Measurements from ENCODE around the gene GET4. TPM values are rescaled to one million over a fixed set of nuclear protein-coding genes. Genes with fewer than 3 reads are reported as not detected.

GET4 gene
- total RNA-seq, 1 experiment from 2014 or later: 130 TPM

- no peaks in the 10 kb centered on the region for H3K4me1 Mint-ChIP-seq (ENCODE audit: low read depth, unreplicated experiment)
- Histone ChIP-seq H3K27me3 (replicated peaks; ENCODE audit: control insufficient read depth, insufficient read depth, low read length) (no peaks in the 10 kb centered on the region), H3K4me3 (ENCODE audit: low read depth, low read length) (no peak overlapping the region), H3K4me1 (no peaks in the 10 kb centered on the region), H3K36me3 (ENCODE audit: control insufficient read depth, insufficient read depth, low read length) (no peaks in the 10 kb centered on the region; the same call in 1 of the 2 replicates), H3K9me3 (no peaks in the 10 kb centered on the region)
- H3K9me3 Mint-ChIP-seq (ENCODE audit: unreplicated experiment): no peaks in the 10 kb centered on the region
- DNase-seq: no peak
- H3K27me3 Mint-ChIP-seq (ENCODE audit: insufficient read depth, unreplicated experiment): no peaks in the 10 kb centered on the region
- TF ChIP-seq CTCF (IDR thresholded peaks at IDR 0.05; ENCODE audit: insufficient read depth in 1 of 2, low read depth in 1 of 2, low read length in 1 of 2, severe bottlenecking in 1 of 2, unreplicated experiment in 1 of 2): no peak
- H3K27ac Mint-ChIP-seq (ENCODE audit: unreplicated experiment): no peak overlapping the region
- intact Hi-C loops (cut with micrococcal nuclease; ENCODE audit: unreplicated experiment): loop anchor here (5.0 kb wide), 1 partner anchor 33 kb away; no protein-coding TSS in a partner anchor
- POLR2A ChIA-PET: no interaction called here
- no peak overlapping the region for H3K4me3 Mint-ChIP-seq (ENCODE audit: unreplicated experiment)
- CTCF ChIA-PET: no interaction called here
- peaks cover 18% of the 10 kb centered on the region for H3K36me3 Mint-ChIP-seq (ENCODE audit: insufficient read depth, unreplicated experiment)
- no TSS peak for BruUV-seq (replicated peaks)
These were observed 37.6 kb downstream of the GET4 start for GRCh38 chr7:913736-914520.

DNA sequence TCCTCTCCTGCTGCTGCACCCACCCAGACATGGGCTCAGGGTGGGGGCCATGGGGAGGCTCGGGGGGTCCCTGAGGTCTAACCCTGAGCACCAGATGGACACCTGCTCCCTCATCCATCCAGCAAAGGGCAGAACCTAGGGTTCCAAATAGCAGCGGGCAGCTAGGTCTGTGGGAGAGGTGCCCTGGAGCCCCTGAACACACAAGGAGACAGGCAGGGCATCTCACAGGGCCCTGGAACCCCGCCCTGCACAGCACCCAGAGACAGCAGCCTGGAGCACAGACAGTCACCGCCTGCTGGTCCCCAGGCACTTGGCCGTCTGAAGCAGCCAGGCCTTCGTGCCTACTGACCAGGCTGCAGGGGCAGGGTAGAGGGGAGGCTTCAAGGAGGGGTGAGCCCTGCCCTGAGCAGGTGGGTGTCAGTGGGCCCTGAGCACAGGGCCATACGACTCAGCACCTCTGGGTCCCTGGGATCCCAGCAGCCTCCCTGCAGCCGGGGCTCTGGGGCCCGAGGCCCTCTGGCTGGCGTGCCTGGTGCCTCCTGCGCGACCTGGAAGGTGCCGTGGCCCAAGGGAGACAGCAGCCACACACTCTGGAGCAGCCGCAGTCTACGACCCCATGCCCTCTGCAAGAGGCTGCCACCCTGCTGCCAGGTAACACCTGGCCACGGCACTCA is 38.3 kb downstream of the GET4 start:
- H3K27me3 Mint-ChIP-seq (ENCODE audit: insufficient read depth, unreplicated experiment): no peaks in the 10 kb centered on the region
- H3K9me3 Mint-ChIP-seq (ENCODE audit: unreplicated experiment): no peaks in the 10 kb centered on the region
- H3K27ac Mint-ChIP-seq (ENCODE audit: unreplicated experiment): no peak overlapping the region
- H3K36me3 ChIP-seq (ENCODE audit: control insufficient read depth, insufficient read depth, low read length): no peaks in the 10 kb centered on the region; the same call in 1 of the 2 replicates
- DNase-seq: no peak
- no peaks in the 10 kb centered on the region for H3K27me3 ChIP-seq (replicated peaks; ENCODE audit: control insufficient read depth, insufficient read depth, low read length)
- BruUV-seq (replicated peaks): no TSS peak
- H3K4me1 ChIP-seq: no peaks in the 10 kb centered on the region
- intact Hi-C loops (cut with micrococcal nuclease; ENCODE audit: unreplicated experiment): loop anchor here (5.0 kb wide), 1 partner anchor 33 kb away; no protein-coding TSS in a partner anchor
- H3K36me3 Mint-ChIP-seq (ENCODE audit: insufficient read depth, unreplicated experiment): peaks cover 24% of the 10 kb centered on the region
- no peak overlapping the region for H3K4me3 Mint-ChIP-seq (ENCODE audit: unreplicated experiment)
- TF ChIP-seq CTCF (IDR thresholded peaks at IDR 0.05; ENCODE audit: insufficient read depth in 1 of 2, low read depth in 1 of 2, low read length in 1 of 2, severe bottlenecking in 1 of 2, unreplicated experiment in 1 of 2): no peak
- ChIA-PET POLR2A (no interaction called here), CTCF (no interaction called here)
- no peak overlapping the region for H3K4me3 ChIP-seq (ENCODE audit: low read depth, low read length)
- H3K9me3 ChIP-seq: no peaks in the 10 kb centered on the region
- H3K4me1 Mint-ChIP-seq (ENCODE audit: low read depth, unreplicated experiment): peaks cover 6% of the 10 kb centered on the region

DNA sequence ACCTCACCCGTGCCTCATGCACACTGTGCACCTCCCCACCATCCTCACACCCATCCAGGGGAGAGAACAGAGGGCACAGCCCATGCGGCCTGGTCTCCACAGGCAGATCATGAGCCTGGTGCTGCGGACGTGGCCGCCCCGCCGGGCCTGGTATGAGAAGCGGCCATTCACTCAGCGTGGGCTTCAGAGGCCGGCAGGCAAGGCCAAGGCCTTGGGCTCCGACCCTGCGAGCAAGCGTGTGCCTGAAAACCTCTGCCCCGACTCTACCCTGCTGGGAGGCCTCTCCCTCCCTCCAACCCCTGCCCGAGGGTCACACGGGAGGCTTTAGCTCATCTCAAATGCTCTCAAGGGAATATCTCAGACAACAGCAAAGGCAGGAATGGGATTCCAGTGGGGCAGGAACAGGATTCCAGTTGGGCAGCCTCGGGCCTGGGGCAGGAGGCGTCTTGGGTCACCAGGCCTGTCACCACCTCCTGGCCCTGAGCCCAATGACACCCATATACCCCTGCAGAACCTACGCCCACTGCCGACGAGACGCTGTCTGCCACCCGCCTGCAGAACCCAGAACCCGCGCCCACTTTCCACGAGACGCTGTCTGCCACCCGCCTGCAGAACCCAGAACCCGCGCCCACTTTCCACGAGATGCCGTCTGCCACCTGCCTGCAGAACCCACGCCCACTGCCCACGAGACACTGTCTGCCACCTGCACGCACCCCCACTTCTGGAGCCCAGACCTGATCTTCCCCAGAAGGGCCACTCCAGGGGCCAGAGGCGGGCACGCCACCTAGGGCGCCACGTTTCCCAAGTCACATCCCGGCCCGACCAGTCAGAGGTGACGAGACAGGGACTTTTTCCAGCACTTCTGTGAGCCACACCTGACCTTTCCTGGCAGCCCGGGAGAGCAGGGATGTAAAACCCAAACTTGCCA is 39.2 kb downstream of the GET4 start:
- H3K9me3 ChIP-seq: no peaks in the 10 kb centered on the region
- intact Hi-C loops (cut with micrococcal nuclease; ENCODE audit: unreplicated experiment): no loop called here
- H3K27me3 Mint-ChIP-seq (ENCODE audit: insufficient read depth, unreplicated experiment): no peaks in the 10 kb centered on the region
- no peaks in the 10 kb centered on the region; the same call in 1 of the 2 replicates for H3K36me3 ChIP-seq (ENCODE audit: control insufficient read depth, insufficient read depth, low read length)
- no peaks in the 10 kb centered on the region for H3K27me3 ChIP-seq (replicated peaks; ENCODE audit: control insufficient read depth, insufficient read depth, low read length)
- H3K4me3 Mint-ChIP-seq (ENCODE audit: unreplicated experiment): no peak overlapping the region
- POLR2A ChIA-PET: no interaction called here
- H3K4me1 Mint-ChIP-seq (ENCODE audit: low read depth, unreplicated experiment): peaks cover 6% of the 10 kb centered on the region
- H3K36me3 Mint-ChIP-seq (ENCODE audit: insufficient read depth, unreplicated experiment): peaks cover 26% of the 10 kb centered on the region
- CTCF ChIA-PET: no interaction called here
- H3K4me1 ChIP-seq: no peaks in the 10 kb centered on the region
- no peak for DNase-seq
- H3K4me3 ChIP-seq (ENCODE audit: low read depth, low read length): no peak overlapping the region
- BruUV-seq (replicated peaks): no TSS peak
- TF ChIP-seq CTCF (IDR thresholded peaks at IDR 0.05; ENCODE audit: insufficient read depth in 1 of 2, low read depth in 1 of 2, low read length in 1 of 2, severe bottlenecking in 1 of 2, unreplicated experiment in 1 of 2): no peak
- H3K9me3 Mint-ChIP-seq (ENCODE audit: unreplicated experiment): no peaks in the 10 kb centered on the region
- H3K27ac Mint-ChIP-seq (ENCODE audit: unreplicated experiment): no peak overlapping the region
